HG03095 (cell line): ENCODE measurements around the gene NEB.
"Not testable (repeated sequence)": the region's sequence is repeated elsewhere in the genome, so short reads cannot be mapped to it uniquely, and the experiment has no call there.

Experiments used
- ATAC-seq: cut with Tn5 transposase; IDR thresholded peaks from one replicate; pipeline ENCODE4 v1.9.1; 2021; ENCODE audit warnings: moderate library complexity; ENCODE audit not compliant: unreplicated experiment

Gene NEB

DNA sequence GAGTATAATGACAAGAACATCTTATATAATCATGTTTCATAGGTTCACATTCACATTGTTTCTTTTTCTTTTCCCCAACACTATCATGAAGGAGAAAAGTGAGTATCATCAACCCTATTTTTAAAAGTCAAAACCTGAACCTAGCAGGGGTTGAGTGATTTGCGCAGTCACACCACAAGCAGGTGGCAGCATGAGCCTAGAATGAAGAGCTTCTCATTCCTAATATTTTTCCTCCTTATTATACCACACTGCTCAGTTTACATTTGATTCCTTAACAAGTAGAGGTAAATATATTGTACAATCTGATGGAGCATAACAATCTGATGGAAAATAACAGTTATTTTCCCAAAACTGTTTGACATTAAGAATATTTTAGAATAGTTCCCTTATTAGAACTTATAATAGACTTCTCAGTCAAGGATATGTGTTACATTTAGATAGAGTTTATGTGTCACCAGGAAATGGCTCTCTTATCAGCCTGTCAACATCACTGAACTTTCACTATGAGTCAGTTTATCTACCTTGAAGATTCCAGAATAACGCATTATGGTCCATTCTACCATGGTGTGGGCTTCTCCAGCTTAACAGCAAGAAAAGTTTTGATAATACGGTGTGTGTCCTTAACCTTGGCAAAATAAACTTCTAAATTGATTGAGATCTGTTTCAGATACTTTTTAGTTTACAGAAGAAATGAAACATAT is 119.5 kb downstream of the NEB start:
- ATAC-seq: no peak

DNA sequence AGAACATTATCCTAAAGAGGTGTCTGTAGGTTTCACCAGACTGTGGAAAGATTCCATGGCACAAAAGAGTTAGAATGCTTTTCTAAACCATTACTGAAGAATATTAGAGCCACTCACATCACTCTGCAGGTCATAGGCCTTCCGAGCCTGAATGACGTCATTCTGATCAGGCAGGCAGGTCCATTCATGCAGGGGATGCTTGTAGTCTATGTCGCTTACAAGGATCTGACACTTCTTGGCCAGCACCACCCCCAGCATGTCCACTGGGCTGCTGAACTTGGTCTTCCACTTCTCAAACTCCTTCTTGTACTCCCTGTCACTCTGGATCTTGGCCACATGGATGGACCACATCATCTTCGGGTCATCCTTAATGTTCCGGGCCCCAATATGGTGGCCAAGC is 120.1 kb downstream of the NEB start:
- no peak for ATAC-seq

DNA sequence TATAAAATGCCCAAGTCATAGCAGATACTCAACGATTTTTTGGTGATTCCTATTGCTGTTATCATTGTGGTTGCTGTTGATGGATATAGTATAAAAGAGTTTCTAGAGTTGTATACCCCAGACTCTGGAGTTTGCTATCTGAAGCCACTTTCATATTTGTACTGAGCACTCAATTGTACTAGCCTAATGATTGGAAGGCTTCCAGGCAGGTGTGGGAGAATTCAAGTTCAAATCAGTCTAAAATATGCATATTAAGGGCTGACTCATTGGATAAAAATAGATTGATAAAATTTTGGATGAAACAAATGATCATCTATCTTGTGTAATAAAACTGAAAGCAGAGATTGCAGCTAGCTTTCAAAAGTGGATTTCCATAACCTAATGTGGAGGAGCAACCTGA is 122.9 kb downstream of the NEB start:
- no peak for ATAC-seq

DNA sequence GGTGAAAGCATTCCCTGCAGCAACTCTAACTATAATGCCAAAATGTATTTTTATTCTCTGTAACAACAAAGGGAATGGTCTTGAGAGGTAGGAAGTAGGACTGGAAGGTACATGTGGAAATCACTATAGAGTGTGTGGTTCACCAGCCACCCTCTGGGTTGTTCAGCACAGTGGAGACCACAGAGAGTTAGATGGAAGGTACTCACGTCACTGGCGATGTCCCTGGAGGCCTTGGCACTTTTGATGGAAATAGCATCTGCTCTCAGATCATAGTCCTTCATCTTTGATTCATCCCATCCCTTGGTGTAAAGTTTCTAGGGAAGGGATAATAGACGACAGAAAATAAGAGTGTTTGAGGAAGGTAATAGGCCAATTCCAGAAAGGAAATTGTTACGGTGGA is 124.0 kb downstream of the NEB start:
- no peak for ATAC-seq

DNA sequence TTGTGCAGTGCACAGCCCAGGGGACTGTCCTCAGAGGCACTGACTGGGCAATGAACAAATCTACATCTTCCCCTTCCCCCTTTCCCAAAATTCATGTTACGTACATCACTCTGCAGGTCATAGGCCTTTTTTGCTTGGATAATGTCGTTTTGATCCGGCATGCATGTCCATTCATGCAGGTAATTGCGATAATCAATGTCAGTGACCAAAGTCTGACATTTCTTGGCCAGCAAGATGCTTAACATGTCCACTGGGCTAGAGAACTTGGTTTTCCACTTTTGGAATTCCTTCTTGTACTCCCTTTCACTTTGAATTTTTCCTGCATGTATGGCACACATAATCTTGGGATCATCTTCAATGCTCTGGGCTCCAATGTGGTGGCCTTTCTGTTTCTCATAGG is 124.6 kb downstream of the NEB start:
- ATAC-seq: no peak

DNA sequence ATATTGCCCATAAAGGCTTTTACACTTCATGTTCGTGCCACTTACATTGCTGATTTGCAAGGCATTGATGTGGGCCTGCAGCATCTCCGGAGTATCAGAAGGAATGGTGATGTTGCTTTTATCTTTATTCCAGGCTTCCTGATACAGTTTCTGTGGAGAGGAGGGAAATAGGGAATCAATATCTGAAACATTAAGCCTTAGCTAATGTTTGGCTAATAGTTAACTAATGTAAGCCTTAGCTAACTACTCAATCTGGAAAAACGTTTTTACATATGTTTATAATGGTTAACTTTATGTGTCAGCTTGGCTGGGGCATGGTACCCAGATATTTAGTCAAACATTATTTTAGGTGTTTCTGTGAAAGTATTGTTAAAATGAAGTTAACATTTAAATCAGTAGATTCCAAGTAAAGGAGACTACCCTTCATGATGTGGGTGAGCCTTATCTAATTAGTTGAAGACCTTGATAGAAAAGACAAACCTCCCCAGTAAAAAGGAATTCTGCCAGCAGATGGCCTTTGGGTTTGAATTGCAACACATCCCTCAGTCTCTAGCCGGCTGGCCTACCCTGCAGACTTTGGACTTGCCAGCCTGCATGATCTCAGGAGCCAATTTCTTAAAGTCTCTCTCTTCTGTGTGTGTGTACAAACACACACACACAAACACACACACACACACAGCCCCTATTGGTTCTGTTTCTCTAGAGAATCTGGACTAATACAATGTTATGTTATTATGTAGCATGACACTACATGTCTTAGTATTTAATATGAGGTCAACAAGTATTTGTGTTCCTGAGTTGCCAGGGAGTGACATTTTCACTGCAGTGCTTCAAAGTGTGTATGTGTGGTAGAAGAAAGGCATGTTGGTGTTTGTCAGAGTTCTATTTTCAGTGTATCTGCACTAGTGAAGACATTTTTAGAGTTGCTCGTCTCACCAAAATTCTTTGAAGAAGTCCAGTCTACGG is 126.5 kb downstream of the NEB start:
- ATAC-seq: not testable (repeated sequence)

DNA sequence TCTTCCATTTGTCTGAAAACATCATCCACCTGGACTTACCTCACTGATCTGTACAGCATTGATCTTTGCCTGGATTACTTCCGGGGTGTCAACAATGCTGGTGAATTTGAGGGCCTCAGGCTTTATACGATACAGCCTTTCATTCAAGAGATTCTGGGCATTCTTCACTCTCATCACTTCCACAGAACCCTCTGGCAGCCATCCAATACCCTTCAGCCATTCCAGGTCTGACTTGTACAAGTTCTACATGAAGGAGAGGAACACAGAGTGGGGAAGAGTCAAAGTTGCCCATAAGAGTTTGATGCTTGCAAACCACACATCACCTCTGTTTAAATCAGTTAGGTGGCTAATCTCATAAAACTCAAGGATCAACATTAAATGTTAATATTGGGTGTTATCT is 130.7 kb downstream of the NEB start:
- not testable (repeated sequence) for ATAC-seq

DNA sequence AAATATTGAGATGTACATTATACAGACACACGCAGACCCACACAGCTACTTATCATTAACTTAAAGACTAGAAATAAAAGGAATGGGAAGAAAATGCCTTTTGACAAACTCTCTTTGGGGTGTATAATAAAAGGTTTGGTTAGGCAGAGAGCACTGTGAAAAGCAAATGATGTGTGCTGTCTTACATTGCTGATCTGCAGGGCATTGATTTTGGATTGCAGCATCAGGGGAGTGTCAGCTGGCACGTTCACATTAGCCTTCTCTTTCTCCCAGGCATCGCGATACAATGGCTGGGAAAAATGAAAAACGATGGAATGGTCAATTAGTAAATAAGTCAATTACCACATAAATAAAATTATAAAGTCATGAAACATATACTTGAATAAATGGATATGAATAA is 131.9 kb downstream of the NEB start:
- not testable (repeated sequence) for ATAC-seq

DNA sequence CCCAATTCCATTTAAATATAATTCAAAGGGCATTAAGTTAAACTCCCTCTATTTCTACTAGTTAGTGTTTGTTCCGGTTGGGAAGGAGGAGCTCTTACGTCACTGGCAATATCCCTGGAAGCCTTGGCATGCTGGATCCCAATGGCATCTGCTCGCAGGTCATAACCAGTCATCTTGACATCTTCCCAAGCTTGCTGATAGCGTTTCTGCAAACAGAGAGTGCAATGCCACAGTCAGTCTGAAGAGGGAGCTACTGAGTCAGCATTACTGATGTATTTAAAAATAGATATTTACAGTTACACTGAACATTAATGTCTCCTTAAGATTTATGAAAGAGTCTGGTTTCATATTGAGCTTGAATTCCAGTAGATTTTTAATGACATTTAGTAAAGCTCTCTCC is 132.5 kb downstream of the NEB start:
- ATAC-seq: not testable (repeated sequence)

DNA sequence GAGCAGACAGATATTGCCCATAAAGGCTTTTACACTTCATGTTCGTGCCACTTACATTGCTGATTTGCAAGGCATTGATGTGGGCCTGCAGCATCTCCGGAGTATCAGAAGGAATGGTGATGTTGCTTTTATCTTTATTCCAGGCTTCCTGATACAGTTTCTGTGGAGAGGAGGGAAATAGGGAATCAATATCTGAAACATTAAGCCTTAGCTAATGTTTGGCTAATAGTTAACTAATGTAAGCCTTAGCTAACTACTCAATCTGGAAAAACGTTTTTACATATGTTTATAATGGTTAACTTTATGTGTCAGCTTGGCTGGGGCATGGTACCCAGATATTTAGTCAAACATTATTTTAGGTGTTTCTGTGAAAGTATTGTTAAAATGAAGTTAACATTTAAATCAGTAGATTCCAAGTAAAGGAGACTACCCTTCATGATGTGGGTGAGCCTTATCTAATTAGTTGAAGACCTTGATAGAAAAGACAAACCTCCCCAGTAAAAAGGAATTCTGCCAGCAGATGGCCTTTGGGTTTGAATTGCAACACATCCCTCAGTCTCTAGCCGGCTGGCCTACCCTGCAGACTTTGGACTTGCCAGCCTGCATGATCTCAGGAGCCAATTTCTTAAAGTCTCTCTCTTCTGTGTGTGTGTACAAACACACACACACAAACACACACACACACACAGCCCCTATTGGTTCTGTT is 137.2 kb downstream of the NEB start:
- not testable (repeated sequence) for ATAC-seq

DNA sequence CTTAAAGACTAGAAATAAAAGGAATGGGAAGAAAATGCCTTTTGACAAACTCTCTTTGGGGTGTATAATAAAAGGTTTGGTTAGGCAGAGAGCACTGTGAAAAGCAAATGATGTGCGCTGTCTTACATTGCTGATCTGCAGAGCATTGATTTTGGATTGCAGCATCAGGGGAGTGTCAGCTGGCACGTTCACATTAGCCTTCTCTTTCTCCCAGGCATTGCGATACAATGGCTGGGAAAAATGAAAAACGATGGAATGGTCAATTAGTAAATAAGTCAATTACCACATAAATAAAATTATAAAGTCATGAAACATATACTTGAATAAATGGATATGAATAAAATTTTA is 142.4 kb downstream of the NEB start:
- ATAC-seq: not testable (repeated sequence)

DNA sequence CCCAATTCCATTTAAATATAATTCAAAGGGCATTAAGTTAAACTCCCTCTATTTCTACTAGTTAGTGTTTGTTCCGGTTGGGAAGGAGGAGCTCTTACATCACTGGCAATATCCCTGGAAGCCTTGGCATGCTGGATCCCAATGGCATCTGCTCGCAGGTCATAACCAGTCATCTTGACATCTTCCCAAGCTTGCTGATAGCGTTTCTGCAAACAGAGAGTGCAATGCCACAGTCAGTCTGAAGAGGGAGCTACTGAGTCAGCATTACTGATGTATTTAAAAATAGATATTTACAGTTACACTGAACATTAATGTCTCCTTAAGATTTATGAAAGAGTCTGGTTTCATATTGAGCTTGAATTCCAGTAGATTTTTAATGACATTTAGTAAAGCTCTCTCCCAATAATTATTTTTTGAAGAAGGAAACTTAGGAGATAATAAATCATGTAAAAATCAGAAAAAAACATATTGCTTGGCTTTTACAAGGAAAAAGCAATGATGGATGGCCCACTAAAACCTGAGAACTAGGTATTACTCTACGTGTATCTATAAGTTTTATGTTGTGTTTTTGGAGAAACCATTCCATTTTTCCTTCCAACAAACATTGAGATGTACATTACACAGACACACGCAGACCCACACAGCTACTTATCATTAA is 142.9 kb downstream of the NEB start:
- ATAC-seq: not testable (repeated sequence)

DNA sequence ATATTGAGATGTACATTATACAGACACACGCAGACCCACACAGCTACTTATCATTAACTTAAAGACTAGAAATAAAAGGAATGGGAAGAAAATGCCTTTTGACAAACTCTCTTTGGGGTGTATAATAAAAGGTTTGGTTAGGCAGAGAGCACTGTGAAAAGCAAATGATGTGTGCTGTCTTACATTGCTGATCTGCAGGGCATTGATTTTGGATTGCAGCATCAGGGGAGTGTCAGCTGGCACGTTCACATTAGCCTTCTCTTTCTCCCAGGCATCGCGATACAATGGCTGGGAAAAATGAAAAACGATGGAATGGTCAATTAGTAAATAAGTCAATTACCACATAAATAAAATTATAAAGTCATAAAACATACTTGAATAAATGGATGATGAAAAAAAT is 153.0 kb downstream of the NEB start:
- ATAC-seq: not testable (repeated sequence)

DNA sequence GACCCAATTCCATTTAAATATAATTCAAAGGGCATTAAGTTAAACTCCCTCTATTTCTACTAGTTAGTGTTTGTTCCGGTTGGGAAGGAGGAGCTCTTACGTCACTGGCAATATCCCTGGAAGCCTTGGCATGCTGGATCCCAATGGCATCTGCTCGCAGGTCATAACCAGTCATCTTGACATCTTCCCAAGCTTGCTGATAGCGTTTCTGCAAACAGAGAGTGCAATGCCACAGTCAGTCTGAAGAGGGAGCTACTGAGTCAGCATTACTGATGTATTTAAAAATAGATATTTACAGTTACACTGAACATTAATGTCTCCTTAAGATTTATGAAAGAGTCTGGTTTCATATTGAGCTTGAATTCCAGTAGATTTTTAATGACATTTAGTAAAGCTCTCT is 153.6 kb downstream of the NEB start:
- not testable (repeated sequence) for ATAC-seq

DNA sequence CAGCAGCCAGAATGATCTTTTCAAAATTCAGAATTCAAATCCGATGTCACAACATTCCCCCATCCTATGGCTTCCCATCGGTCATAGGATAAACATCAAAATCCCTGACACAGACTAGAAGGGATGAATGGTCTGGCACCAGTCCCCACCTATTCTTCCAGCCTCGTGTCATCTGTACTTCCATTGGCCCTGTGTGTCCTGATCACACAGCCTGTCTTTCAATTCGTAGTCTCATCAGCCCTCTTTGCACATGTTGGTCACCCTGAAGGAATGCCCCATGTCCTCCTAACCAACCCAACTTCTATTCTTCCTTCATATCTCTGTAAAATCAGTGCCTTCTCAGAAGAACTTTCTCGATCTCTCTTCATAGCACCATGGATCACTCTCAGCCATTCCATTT is 157.2 kb downstream of the NEB start:
- no peak for ATAC-seq

DNA sequence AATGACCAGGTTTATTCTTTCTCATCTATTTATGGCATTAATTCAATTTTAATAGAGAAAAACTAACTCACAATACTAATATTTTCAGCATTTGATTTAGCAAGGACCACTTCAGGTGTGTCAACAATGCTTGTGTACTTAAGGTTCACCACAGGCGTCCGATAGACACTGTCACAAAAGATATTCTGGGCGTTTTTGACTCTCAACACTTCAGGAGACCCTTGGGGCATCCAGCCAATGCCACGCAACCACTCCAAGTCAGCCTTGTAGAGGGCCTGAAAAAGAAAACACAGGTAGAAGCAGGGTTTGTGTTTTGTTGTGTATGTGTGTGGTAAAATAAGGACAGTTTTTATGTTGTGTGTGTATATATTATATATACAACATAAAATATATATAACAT is 158.2 kb downstream of the NEB start:
- ATAC-seq: no peak

DNA sequence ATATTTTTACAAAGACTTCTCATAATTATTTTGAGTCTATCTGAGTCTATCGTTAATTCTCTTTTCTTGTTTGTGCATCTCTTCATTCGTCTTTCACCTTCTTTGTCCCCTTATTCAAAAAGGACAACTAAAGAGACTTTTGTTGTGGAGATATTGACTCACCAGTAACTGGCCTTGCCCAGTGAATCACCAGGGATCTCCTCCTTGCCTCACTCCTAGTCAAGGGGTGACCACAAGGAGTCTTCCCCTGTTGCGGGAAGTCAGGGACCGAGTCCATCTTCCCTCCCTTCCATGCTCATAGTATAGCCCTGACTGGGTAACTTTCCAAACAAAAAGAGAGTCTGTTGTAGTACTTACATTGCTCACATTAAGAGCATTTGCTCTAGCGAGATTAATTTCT is 158.9 kb downstream of the NEB start:
- no peak for ATAC-seq

DNA sequence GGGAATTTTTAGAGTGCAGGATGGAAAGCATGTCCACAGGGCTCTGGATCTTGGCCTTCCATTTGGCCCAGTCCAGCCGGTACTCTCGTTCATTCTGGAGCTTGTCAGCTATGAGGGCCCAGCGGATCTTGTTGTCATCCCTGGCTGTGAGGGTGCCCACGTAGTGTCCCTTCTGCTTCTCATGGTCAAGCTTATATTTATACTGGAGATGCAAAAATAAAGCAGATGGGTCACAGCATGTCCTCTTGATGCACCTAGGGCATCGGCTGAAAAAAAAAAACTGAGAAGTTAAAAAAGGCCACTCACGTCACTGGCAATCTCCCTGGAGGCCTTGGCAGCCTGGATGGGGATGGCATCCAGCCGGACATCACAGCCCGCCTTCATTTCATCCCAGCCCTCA is 164.1 kb downstream of the NEB start:
- ATAC-seq: no peak

DNA sequence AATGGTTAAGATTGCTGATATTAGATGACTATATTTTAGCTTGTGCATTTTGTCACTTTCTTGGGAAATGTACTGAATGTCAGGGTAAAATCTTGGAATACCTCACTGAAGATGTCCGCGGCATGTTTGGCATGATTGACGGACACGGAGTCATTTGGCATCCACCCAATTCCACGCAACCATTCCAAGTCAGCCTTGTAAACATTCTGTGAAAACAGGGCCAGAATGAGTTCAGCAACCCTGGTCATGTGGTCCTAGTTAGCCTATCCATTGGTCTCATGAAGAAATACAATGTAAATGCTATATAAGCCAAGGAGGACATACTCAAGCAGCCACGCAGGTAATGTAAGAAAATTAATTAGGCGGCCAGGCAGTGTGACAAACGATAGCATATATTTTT is 165.1 kb downstream of the NEB start:
- ATAC-seq: no peak

DNA sequence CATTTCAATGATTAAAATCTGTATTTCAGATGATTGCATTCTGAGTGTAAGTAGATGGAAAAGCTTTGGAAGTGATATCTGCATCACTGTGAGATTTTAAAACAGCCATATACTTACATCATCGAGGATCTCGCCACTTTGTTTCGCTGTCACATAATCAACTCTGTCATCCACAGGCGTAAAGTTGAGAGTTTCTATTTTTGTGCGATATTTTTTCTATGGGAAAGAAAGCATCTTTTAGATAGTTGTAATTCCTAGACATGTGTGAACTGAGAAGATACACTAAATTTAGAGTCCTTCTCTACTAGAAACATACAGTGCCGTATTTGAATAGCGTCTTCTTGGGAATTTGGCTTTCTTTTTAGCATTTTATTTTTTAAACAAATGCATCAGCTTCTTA is 165.8 kb downstream of the NEB start:
- no peak for ATAC-seq

DNA sequence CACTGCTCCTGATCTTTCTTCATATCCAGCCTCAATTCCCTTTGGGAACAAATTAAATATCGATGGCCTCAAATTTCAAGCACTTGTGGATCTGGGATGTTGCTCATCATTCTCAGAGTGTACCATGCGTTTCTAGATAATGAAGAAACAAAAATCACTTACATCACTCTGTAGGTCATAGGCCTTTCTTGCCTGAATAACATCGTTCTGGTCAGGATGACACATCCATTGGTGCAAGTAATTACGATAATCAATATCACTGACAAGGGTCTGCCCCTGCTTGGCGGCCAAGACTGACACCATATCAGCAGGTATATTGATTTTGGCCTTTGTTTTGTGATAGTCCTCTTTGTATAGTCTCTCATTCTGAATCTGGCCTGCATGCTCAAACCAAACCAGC is 167.3 kb downstream of the NEB start:
- no peak for ATAC-seq
